ENCODE results near the gene TLNRD1. TPM values are rescaled to one million over a fixed set of nuclear protein-coding genes. Genes with fewer than 3 reads are reported as not detected.

The TLNRD1 gene
- total RNA-seq, 1 experiment from 2014 or later, result 19.3 TPM

GRCh38 chr15:80957976-80958375 is 42.7 kb upstream of the TLNRD1 start:
- no peaks in the 10 kb centered on the region for H4K20me1 ChIP-seq (ENCODE audit: control insufficient read depth, insufficient read depth, insufficient read length)
- H3K4me1 Mint-ChIP-seq, result peaks cover 40 to 44% of the 10 kb centered on the region in 2 experiments
- no CpG with 5 or more reads among the region's 2 CpGs for WGBS (ENCODE audit: extremely low coverage, insufficient read length, low lambda C conversion rate)

More at GRCh38 chr15:80957976-80958375, 42.7 kb upstream of the TLNRD1 start:
- Histone ChIP-seq H2BK12ac (ENCODE audit: insufficient read length, low read depth, low read length) (no peak overlapping the region), H4K91ac (ENCODE audit: insufficient read length, low read depth, low read length) (no peak overlapping the region), H3K79me2 (ENCODE audit: insufficient read depth, low read length) (0 out of 2 replicates have a peak, but pooled peaks cover 2% of the 10 kb centered on the region), H3K9me3 (ENCODE audit: control insufficient read depth, low read depth, low read length) (no peaks in the 10 kb centered on the region), H3K56ac (ENCODE audit: insufficient read length, low read depth, low read length) (no peak overlapping the region), H2BK15ac (ENCODE audit: low read depth, low read length) (no peak overlapping the region), H3K23ac (ENCODE audit: insufficient read length, low read depth, low read length) (no peak overlapping the region), H3T11ph (ENCODE audit: low read length) (no peak overlapping the region), H2BK120ac (ENCODE audit: low read depth, low read length, poor library complexity, severe bottlenecking) (no peak overlapping the region), H2BK20ac (ENCODE audit: low read depth, low read length, poor library complexity, severe bottlenecking) (no peak overlapping the region), H4K8ac (replicated peaks; ENCODE audit: insufficient read length, low read depth, low read length) (no peak overlapping the region), H4K5ac (ENCODE audit: insufficient read length, low read depth, low read length) (no peak overlapping the region), H3K27me3 (ENCODE audit: insufficient read depth, low read length) (no peaks in the 10 kb centered on the region), H2BK5ac (ENCODE audit: insufficient read length, low read length) (no peak overlapping the region), H3K18ac (ENCODE audit: insufficient read length, low read depth, low read length) (no peak overlapping the region), H3K23me2 (ENCODE audit: insufficient read length, low read depth, low read length, poor library complexity, severe bottlenecking) (no peaks in the 10 kb centered on the region), H3K27ac (ENCODE audit: insufficient read length, low read depth, low read length) (no peak overlapping the region), H3K4me2 (ENCODE audit: insufficient read depth, insufficient read length, low read length) (no peak overlapping the region), H3K4ac (ENCODE audit: low read depth, low read length) (no peak overlapping the region), H3K4me1 (ENCODE audit: insufficient read depth, low read length) (peaks cover 3% of the 10 kb centered on the region), H3K79me1 (ENCODE audit: insufficient read depth, low read depth, low read length, poor library complexity, severe bottlenecking) (no peaks in the 10 kb centered on the region), H3K14ac (ENCODE audit: insufficient read depth, low read length) (no peak overlapping the region), H2AFZ (ENCODE audit: low read length) (no peak overlapping the region), H2AK5ac (ENCODE audit: insufficient read length, low read length) (no peak overlapping the region), H3K9ac (ENCODE audit: extremely low read depth, insufficient read length, low read length) (no peak overlapping the region)
- Mint-ChIP-seq H3K36me3 (ENCODE audit: insufficient read depth in 1 of 3, low read depth in 3 of 3) (peaks cover 8 to 36% (median 25%) of the 10 kb centered on the region in 3 experiments), H3K27ac (no peak overlapping the region), H3K9me3 (no peaks in the 10 kb centered on the region; a peak in 1 of 5 replicates), H3K4me3 (no peak overlapping the region), H3K27me3 (ENCODE audit: low read depth) (no peaks in the 10 kb centered on the region)
- TF ChIP-seq CTCF (conservative IDR thresholded peaks at IDR 0.05), result no peak
- no peak for DNase-seq
